ENCODE measurements around the gene DCDC2C.

The DCDC2C gene

GRCh38 chr2:3739313-3739712 lies 35.9 kb downstream of the DCDC2C start:
- H3K27me3 ChIP-seq (ENCODE audit: insufficient read depth, low read length, poor library complexity, severe bottlenecking): no peaks in the 10 kb centered on the region
- H3F3A ChIP-seq (ENCODE audit: low read depth): no peaks in the 10 kb centered on the region
- H3K9ac ChIP-seq (ENCODE audit: low read depth, low read length, poor library complexity, severe bottlenecking): no peak overlapping the region
- no peaks in the 10 kb centered on the region for H3K36me3 ChIP-seq (ENCODE audit: insufficient read depth, low read length)
- no peaks in the 10 kb centered on the region for H3K4me1 ChIP-seq (ENCODE audit: insufficient read depth, low read length, poor library complexity, severe bottlenecking)
- no peaks in the 10 kb centered on the region for H4K20me1 ChIP-seq (ENCODE audit: insufficient read depth, low read length, poor library complexity, severe bottlenecking)
- H3K9me3 ChIP-seq (ENCODE audit: insufficient read depth, low read depth, low read length): no peaks in the 10 kb centered on the region
- no peaks in the 10 kb centered on the region for H3K9me2 ChIP-seq (replicated peaks; ENCODE audit: low read depth, low read length)
- H3K79me2 ChIP-seq (ENCODE audit: insufficient read depth, low read length): no peaks in the 10 kb centered on the region
- TF ChIP-seq EZH2phosphoT487 (IDR thresholded peaks at IDR 0.05; ENCODE audit: borderline replicate concordance): no peak
- no peak for TF ChIP-seq CTCF (conservative IDR thresholded peaks at IDR 0.05; ENCODE audit: low read length)
- H3K4me2 ChIP-seq (ENCODE audit: low read depth, low read length, poor library complexity, severe bottlenecking): no peak overlapping the region
- no peak overlapping the region for H2AFZ ChIP-seq (ENCODE audit: low read length)
- no peak overlapping the region for H3K4me3 ChIP-seq (ENCODE audit: low read length, poor library complexity, severe bottlenecking)

GRCh38 chr2:3741396-3741795 lies 38.0 kb downstream of the DCDC2C start:
- Histone ChIP-seq H3K4me3 (ENCODE audit: low read length, poor library complexity, severe bottlenecking) (no peak overlapping the region), H3K4me2 (ENCODE audit: low read depth, low read length, poor library complexity, severe bottlenecking) (no peak overlapping the region)

GRCh38 chr2:3741867-3742602 lies 38.7 kb downstream of the DCDC2C start:
- no peaks in the 10 kb centered on the region for H3F3A ChIP-seq (ENCODE audit: low read depth)
- TF ChIP-seq EZH2phosphoT487 (IDR thresholded peaks at IDR 0.05; ENCODE audit: borderline replicate concordance) (no peak), CTCF (conservative IDR thresholded peaks at IDR 0.05; ENCODE audit: low read length) (no peak)
- no peaks in the 10 kb centered on the region for H3K4me1 ChIP-seq (ENCODE audit: insufficient read depth, low read length, poor library complexity, severe bottlenecking)
- no peak overlapping the region for H3K4me2 ChIP-seq (ENCODE audit: low read depth, low read length, poor library complexity, severe bottlenecking)
- no peaks in the 10 kb centered on the region for H4K20me1 ChIP-seq (ENCODE audit: insufficient read depth, low read length, poor library complexity, severe bottlenecking)
- H3K79me2 ChIP-seq (ENCODE audit: insufficient read depth, low read length): no peaks in the 10 kb centered on the region
- H3K9me2 ChIP-seq (replicated peaks; ENCODE audit: low read depth, low read length): no peaks in the 10 kb centered on the region
- no peaks in the 10 kb centered on the region for H3K36me3 ChIP-seq (ENCODE audit: insufficient read depth, low read length)
- no peak overlapping the region for H3K9ac ChIP-seq (ENCODE audit: low read depth, low read length, poor library complexity, severe bottlenecking)
- no peaks in the 10 kb centered on the region for H3K27me3 ChIP-seq (ENCODE audit: insufficient read depth, low read length, poor library complexity, severe bottlenecking)
- no peaks in the 10 kb centered on the region for H3K9me3 ChIP-seq (ENCODE audit: insufficient read depth, low read depth, low read length)
- H3K4me3 ChIP-seq (ENCODE audit: low read length, poor library complexity, severe bottlenecking): no peak overlapping the region
- no peak overlapping the region for H2AFZ ChIP-seq (ENCODE audit: low read length)

More at GRCh38 chr2:3741396-3741795, 38.0 kb downstream of the DCDC2C start:
- Histone ChIP-seq H3K9ac (ENCODE audit: low read depth, low read length, poor library complexity, severe bottlenecking) (no peak overlapping the region), H3K79me2 (ENCODE audit: insufficient read depth, low read length) (no peaks in the 10 kb centered on the region), H2AFZ (ENCODE audit: low read length) (no peak overlapping the region), H3K27me3 (ENCODE audit: insufficient read depth, low read length, poor library complexity, severe bottlenecking) (no peaks in the 10 kb centered on the region), H3K36me3 (ENCODE audit: insufficient read depth, low read length) (no peaks in the 10 kb centered on the region), H3F3A (ENCODE audit: low read depth) (no peaks in the 10 kb centered on the region), H3K9me3 (ENCODE audit: insufficient read depth, low read depth, low read length) (no peaks in the 10 kb centered on the region), H3K4me1 (ENCODE audit: insufficient read depth, low read length, poor library complexity, severe bottlenecking) (no peaks in the 10 kb centered on the region), H4K20me1 (ENCODE audit: insufficient read depth, low read length, poor library complexity, severe bottlenecking) (no peaks in the 10 kb centered on the region), H3K9me2 (replicated peaks; ENCODE audit: low read depth, low read length) (no peaks in the 10 kb centered on the region)
- no peak for TF ChIP-seq EZH2phosphoT487 (IDR thresholded peaks at IDR 0.05; ENCODE audit: borderline replicate concordance)
- no peak for TF ChIP-seq CTCF (conservative IDR thresholded peaks at IDR 0.05; ENCODE audit: low read length)
